LNCaP clone FGC (cell line): ENCODE data around the gene MYH1.

Experiments
- DNase-seq: peaks from one replicate; pipeline ENCODE4 v3.0.0-alpha.2; 2011; ENCODE audit warnings: low read depth
- H3K4me3 ChIP-seq: 2 replicates; pipeline ENCODE4 v1.5.1; 2011; ENCODE audit warnings: mild to moderate bottlenecking, low read depth, low read length, control low read depth
- CTCF ChIP-seq: IDR thresholded peaks from 2 replicates; pipeline ENCODE4 v1.5.1; 2012; ENCODE audit warnings: mild to moderate bottlenecking; ENCODE audit not compliant: control insufficient read depth, insufficient read depth; ENCODE audit errors: extremely low read depth

MYH1 gene

DNA sequence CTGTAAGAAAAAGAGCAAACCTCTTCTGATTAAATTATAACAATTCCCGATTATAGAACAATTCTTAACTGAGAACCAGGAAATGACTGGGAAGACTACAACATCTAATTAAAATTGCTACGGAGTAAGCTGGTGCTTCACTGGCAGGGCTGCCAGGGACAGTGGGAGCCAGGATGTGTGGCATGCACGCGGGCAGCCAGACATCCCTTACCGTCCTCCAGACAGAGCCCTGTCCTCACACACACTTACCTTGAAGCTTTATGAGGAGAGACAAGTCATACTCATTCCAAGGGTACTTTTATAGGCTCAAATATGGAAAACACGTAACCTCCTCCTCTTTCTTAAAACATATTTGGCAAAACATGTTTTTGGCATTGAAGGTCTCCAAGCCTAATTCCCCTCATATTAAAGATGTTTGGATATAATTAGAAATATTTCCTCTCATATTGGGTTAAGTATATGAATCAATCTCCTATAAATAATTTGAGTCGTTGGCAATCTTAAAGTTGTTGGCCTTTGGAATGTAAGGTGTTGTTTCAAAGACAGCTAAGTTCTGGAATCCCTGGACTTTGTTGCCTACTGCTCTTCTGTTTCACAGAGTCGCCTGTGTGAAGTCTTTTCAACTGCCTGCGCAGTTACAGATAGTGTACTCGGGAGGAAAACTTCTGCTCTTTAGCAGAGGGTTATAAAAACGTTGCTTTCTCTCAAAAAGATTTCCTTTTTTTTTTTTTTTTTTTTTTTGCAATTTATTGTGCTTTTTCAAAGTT is at the start of gene MYH1:
Gene MYH1 (minus strand): TSS at position 272 of the 767 bp plus-strand sequence. CDS start 1,900 bp downstream, outside the sequence.
- no peak for TF ChIP-seq CTCF
- DNase-seq = no peak
- no peak within 1 kb of the TSS for H3K4me3 ChIP-seq

DNA sequence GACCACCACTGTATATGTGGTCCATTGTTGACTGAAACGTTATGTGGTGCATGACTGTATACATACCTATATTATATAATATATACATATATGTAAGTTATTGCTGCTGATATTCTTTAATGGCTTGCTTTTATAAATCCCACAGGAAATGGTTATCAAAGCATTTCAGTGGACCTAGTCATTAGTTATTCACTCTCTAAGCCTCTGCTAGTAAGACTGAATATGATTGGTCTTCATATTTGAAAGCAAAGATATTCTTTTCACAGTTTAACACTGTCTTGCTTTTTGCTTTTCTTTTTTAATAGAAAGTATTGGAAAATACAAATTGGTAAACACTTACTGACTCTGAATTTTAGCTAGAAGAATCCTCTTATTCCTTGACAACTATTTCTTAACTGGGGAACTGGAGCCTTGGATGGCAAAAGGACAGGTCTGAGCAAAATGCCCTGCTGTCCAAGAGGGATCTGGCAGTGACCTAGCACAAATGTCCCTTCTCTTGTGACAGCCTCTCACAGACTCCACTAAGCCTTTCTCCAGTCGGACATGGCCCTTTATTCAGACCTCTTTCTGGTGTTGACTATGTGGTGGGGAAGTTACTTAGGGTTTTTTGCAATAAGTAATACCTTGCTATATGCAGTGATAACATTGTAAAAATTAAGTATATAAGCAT is 45.8 kb upstream of the MYH1 start:
- DNase-seq = no peak
- H3K4me3 ChIP-seq = no peak overlapping the region
- no peak for TF ChIP-seq CTCF

DNA sequence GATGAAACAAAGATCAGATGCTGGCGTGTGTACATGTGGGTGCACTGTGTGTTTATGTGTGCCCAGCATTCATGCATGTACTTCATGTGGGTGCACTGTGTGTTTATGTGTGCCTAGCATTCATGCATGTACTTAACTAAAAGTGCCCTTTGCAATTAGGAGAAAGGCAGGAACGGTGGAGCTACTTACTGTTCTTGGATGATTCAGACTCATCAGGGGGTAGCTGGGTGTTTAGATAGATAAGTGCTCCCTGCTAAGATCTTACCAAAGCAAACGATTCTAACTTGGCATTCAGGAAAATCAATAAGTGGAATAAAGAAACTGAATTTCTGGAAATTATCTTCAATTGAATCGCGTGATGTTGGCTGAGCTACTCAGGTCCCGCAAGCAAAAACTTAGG is 39.7 kb upstream of the MYH1 start:
- no peak for DNase-seq
- no peak for TF ChIP-seq CTCF
- H3K4me3 ChIP-seq = no peak overlapping the region

GRCh38 chr17:10557422-10557821 is 39.1 kb upstream of the MYH1 start:
- TF ChIP-seq CTCF = no peak
- H3K4me3 ChIP-seq = no peak overlapping the region
- no peak for DNase-seq

DNA sequence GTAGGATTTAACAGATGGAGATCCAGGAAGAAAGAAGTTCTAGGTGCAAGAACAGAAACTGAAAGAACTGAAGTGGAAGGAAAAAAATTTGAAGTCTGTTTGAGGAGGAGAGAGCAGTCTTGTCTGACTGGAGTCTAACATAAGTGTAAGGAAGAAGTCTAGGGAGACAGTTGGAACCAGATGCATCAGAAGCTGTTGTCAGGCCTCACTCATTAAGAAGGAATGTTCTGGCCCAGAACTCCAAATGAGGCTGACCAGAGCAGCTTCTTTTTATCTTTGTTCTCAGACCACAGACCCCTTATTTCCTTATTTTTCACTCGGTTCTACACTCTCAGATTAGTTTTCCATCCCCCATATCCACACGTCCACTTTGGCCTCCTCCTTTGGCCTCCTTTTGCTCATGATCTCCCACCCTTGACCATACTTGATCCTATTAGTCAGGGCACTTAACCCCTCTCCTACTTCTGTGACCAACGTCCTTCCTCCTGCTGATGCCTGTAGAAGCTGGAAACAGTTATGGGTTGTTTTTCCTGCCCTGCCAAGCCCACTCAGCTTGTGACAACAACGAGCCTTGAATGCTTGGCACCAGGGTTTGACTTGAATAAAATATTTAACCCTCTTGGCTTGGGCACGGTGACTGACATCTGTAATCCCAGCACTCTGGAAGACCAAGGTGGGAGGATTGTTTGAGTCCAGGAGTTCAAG is 38.1 kb upstream of the MYH1 start:
- DNase-seq = no peak
- no peak overlapping the region for H3K4me3 ChIP-seq
- no peak for TF ChIP-seq CTCF

DNA sequence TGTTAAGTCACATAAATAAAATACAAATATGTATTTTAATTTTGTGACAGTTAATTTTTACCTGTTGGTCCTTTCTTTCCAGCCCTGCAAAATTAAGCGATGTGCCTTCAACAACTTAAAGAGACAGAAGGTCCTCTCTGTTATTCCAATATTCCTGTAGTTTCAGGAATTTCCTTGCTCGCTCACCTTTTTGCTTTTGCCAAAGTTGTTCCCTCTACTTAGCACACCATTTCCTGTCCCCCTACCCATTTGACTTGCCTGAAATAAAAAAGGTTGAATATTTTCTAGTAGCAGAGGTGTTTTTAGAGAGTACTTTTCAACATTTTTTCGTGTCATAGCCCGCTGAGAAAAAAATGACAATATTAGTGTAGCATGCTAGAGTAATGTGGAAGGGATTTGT is 31.7 kb upstream of the MYH1 start:
- no peak for DNase-seq
- no peak for TF ChIP-seq CTCF
- H3K4me3 ChIP-seq = no peak overlapping the region
